HEK293 (cell line): Measurements from ENCODE around the gene MRPS5.
A peak's percentile ranks its signal among the peaks of the same experiment; 100 is the strongest.

Source experiments
- GLIS1 ChIP-seq: fragments of 450-650 bp; formaldehyde crosslinking; IDR thresholded peaks from 2 replicates; pipeline ENCODE4 v1.5.1; 2016; ENCODE audit warnings: missing biosample characterization, missing genetic modification characterization
- HOXA7 ChIP-seq: sonication (generic); formaldehyde crosslinking; IDR thresholded peaks from 2 replicates; pipeline ENCODE4 v1.8.1; 2022; ENCODE audit warnings: missing genetic modification reagents, borderline replicate concordance
- HOXC10 ChIP-seq: sonication (generic); formaldehyde crosslinking; IDR thresholded peaks from 2 replicates; pipeline ENCODE4 v1.8.1; 2023; ENCODE audit warnings: mild to moderate bottlenecking, missing genetic modification reagents
- MEIS1 ChIP-seq: sonication (generic); formaldehyde crosslinking; IDR thresholded peaks from 2 replicates; pipeline ENCODE4 v1.8.1; 2022; ENCODE audit warnings: missing genetic modification reagents, mild to moderate bottlenecking, borderline replicate concordance
- OVOL3 ChIP-seq: fragments of 450-650 bp; formaldehyde crosslinking; IDR thresholded peaks from 2 replicates; pipeline ENCODE4 v1.5.1; 2016; ENCODE audit warnings: missing biosample characterization, missing genetic modification characterization
- SALL2 ChIP-seq: fragments of 450-650 bp; formaldehyde crosslinking; IDR thresholded peaks from 2 replicates; pipeline ENCODE4 v1.5.0; 2017; ENCODE audit warnings: missing biosample characterization, mild to moderate bottlenecking, missing genetic modification characterization, borderline replicate concordance
- WT1 ChIP-seq: fragments of 450-650 bp; formaldehyde crosslinking; IDR thresholded peaks from 2 replicates; pipeline ENCODE4 v1.5.1; 2016; ENCODE audit warnings: missing biosample characterization, missing genetic modification characterization
- YY2 ChIP-seq: fragments of 450-650 bp; formaldehyde crosslinking; IDR thresholded peaks from 2 replicates; pipeline ENCODE4 v1.5.1; 2016; ENCODE audit warnings: missing biosample characterization, missing genetic modification characterization
- ZBTB26 ChIP-seq: fragments of 450-650 bp; formaldehyde crosslinking; optimal IDR thresholded peaks from 2 replicates; pipeline ENCODE3; 2016; ENCODE audit warnings: missing biosample characterization, mild to moderate bottlenecking, missing genetic modification characterization
- ZIC2 ChIP-seq: fragments of 450-650 bp; formaldehyde crosslinking; IDR thresholded peaks from 2 replicates; pipeline ENCODE4 v1.5.1; 2016; ENCODE audit warnings: missing biosample characterization, missing genetic modification characterization
- ZNF138 ChIP-seq: fragments of 450-650 bp; formaldehyde crosslinking; IDR thresholded peaks from 2 replicates; pipeline ENCODE4 v1.5.1; 2016; ENCODE audit warnings: missing biosample characterization, missing genetic modification characterization, borderline replicate concordance
- ZNF146 ChIP-seq: fragments of 450-650 bp; formaldehyde crosslinking; IDR thresholded peaks from 2 replicates; pipeline ENCODE4 v1.5.1; 2016; ENCODE audit warnings: missing biosample characterization, missing genetic modification characterization
- ZNF23 ChIP-seq: fragments of 450-650 bp; formaldehyde crosslinking; IDR thresholded peaks from 2 replicates; pipeline ENCODE4 v1.5.1; 2016; ENCODE audit warnings: missing biosample characterization, missing genetic modification characterization, borderline replicate concordance
- ZNF280D ChIP-seq: fragments of 450-650 bp; formaldehyde crosslinking; IDR thresholded peaks from 2 replicates; pipeline ENCODE4 v1.5.1; 2016; ENCODE audit warnings: missing biosample characterization, missing genetic modification characterization
- ZNF302 ChIP-seq: fragments of 450-650 bp; formaldehyde crosslinking; IDR thresholded peaks from 2 replicates; pipeline ENCODE4 v1.5.1; 2016; ENCODE audit warnings: missing biosample characterization, missing genetic modification characterization, low read depth
- ZNF391 ChIP-seq: fragments of 450-650 bp; formaldehyde crosslinking; IDR thresholded peaks from 2 replicates; pipeline ENCODE4 v1.5.1; 2016; ENCODE audit warnings: low read depth, missing biosample characterization, missing genetic modification characterization, borderline replicate concordance
- ZNF394 ChIP-seq: fragments of 450-650 bp; formaldehyde crosslinking; IDR thresholded peaks from 2 replicates; pipeline ENCODE4 v1.5.1; 2016; ENCODE audit warnings: missing biosample characterization, missing genetic modification characterization, mild to moderate bottlenecking, moderate library complexity, borderline replicate concordance
- ZNF416 ChIP-seq: fragments of 450-650 bp; formaldehyde crosslinking; IDR thresholded peaks from 2 replicates; pipeline ENCODE4 v1.5.1; 2016; ENCODE audit warnings: missing biosample characterization, missing genetic modification characterization
- ZNF423 ChIP-seq: fragments of 450-650 bp; formaldehyde crosslinking; IDR thresholded peaks from 2 replicates; pipeline ENCODE4 v1.5.1; 2016; ENCODE audit warnings: missing biosample characterization, missing genetic modification characterization
- ZNF514 ChIP-seq: fragments of 450-650 bp; formaldehyde crosslinking; IDR thresholded peaks from 2 replicates; pipeline ENCODE4 v1.5.1; 2016; ENCODE audit warnings: missing biosample characterization, missing genetic modification characterization
- ZNF521 ChIP-seq: fragments of 450-650 bp; formaldehyde crosslinking; IDR thresholded peaks from 2 replicates; pipeline ENCODE4 v1.5.1; 2017; ENCODE audit warnings: missing biosample characterization, mild to moderate bottlenecking, missing genetic modification characterization
- ZNF561 ChIP-seq: fragments of 450-650 bp; IDR thresholded peaks from 2 replicates; pipeline ENCODE4 v1.5.1; 2018; ENCODE audit warnings: missing biosample characterization, missing genetic modification characterization, borderline replicate concordance
- ZNF600 ChIP-seq: fragments of 450-650 bp; formaldehyde crosslinking; IDR thresholded peaks from 2 replicates; pipeline ENCODE4 v1.5.1; 2016; ENCODE audit warnings: missing biosample characterization, missing genetic modification characterization
- ZNF610 ChIP-seq: fragments of 450-650 bp; formaldehyde crosslinking; IDR thresholded peaks from 2 replicates; pipeline ENCODE4 v1.5.1; 2016; ENCODE audit warnings: missing biosample characterization, missing genetic modification characterization, borderline replicate concordance
- ZNF623 ChIP-seq: fragments of 450-650 bp; formaldehyde crosslinking; IDR thresholded peaks from 2 replicates; pipeline ENCODE4 v1.5.1; 2016; ENCODE audit warnings: missing biosample characterization, missing genetic modification characterization
- ZNF629 ChIP-seq: fragments of 450-650 bp; formaldehyde crosslinking; IDR thresholded peaks from 2 replicates; pipeline ENCODE4 v1.5.1; 2017; ENCODE audit warnings: missing biosample characterization, missing genetic modification characterization
- ZNF677 ChIP-seq: fragments of 450-650 bp; IDR thresholded peaks from 2 replicates; pipeline ENCODE4 v1.5.0; 2018; ENCODE audit warnings: missing biosample characterization, mild to moderate bottlenecking, missing genetic modification characterization, moderate library complexity
- TF ChIP-seq, protein P1 (sequence below): fragments of 450-650 bp; formaldehyde crosslinking; IDR thresholded peaks from 2 replicates; pipeline ENCODE4; 2016; ENCODE audit warnings: missing biosample characterization, missing genetic modification characterization
- TF ChIP-seq, protein P2 (sequence below): fragments of 450-650 bp; formaldehyde crosslinking; IDR thresholded peaks from 2 replicates; pipeline ENCODE4 v1.5.1; 2016; ENCODE audit warnings: missing biosample characterization, missing genetic modification characterization
- TF ChIP-seq, protein P3 (sequence below): fragments of 450-650 bp; formaldehyde crosslinking; IDR thresholded peaks from 2 replicates; pipeline ENCODE4 v1.5.1; 2016; ENCODE audit warnings: missing biosample characterization, missing genetic modification characterization
- TF ChIP-seq, protein P4 (sequence below): fragments of 450-650 bp; formaldehyde crosslinking; IDR thresholded peaks from 2 replicates; pipeline ENCODE4 v1.5.1; 2016; ENCODE audit warnings: missing biosample characterization, missing genetic modification characterization, borderline replicate concordance

MRPS5 gene

GRCh38 chr2:95076705-95077529, 44.7 kb downstream of the MRPS5 start (continued):
- TF ChIP-seq, protein P1, sequence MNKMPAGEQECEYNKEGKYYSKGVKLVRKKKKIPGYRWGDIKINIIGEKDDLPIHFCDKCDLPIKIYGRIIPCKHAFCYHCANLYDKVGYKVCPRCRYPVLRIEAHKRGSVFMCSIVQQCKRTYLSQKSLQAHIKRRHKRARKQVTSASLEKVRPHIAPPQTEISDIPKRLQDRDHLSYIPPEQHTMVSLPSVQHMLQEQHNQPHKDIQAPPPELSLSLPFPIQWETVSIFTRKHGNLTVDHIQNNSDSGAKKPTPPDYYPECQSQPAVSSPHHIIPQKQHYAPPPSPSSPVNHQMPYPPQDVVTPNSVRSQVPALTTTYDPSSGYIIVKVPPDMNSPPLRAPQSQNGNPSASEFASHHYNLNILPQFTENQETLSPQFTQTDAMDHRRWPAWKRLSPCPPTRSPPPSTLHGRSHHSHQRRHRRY (tag by site-specific recombination): no peak
- TF ChIP-seq MEIS1 (no peak), ZNF600 (peak; percentile 90), ZNF629 (0 out of 2 replicates have a peak, but pooled peaks have one; percentile 26), HOXC10 (CRISPR knock-in tag) (no peak), ZNF394 (tag by site-specific recombination) (no peak; the same call in 1 of the 2 replicates), ZNF280D (tag by site-specific recombination) (no peak), ZNF423 (peak; percentile 82), ZNF302 (no peak), ZIC2 (tag by site-specific recombination) (peak; percentile 82), HOXA7 (CRISPR knock-in tag) (no peak), YY2 (tag by site-specific recombination) (no peak), ZNF610 (no peak), ZNF677 (tag by site-specific recombination) (no peak), ZNF623 (tag by site-specific recombination) (no peak), ZNF138 (tag by site-specific recombination) (no peak), ZNF521 (tag by site-specific recombination) (no peak), OVOL3 (no peak), GLIS1 (peak; percentile 45; the same call in 1 of the 2 replicates), ZNF514 (tag by site-specific recombination) (no peak), SALL2 (no peak), WT1 (tag by site-specific recombination) (no peak), ZNF23 (tag by site-specific recombination) (no peak), ZNF146 (tag by site-specific recombination) (no peak), ZNF561 (0 out of 2 replicates have a peak, but pooled peaks have one; percentile 54), ZNF391 (tag by site-specific recombination) (no peak), ZBTB26 (tag by site-specific recombination) (peak; percentile 63), ZNF416 (tag by site-specific recombination) (no peak)
- TF ChIP-seq, protein P2, sequence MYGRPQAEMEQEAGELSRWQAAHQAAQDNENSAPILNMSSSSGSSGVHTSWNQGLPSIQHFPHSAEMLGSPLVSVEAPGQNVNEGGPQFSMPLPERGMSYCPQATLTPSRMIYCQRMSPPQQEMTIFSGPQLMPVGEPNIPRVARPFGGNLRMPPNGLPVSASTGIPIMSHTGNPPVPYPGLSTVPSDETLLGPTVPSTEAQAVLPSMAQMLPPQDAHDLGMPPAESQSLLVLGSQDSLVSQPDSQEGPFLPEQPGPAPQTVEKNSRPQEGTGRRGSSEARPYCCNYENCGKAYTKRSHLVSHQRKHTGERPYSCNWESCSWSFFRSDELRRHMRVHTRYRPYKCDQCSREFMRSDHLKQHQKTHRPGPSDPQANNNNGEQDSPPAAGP (tag by site-specific recombination): 0 out of 2 replicates have a peak, but pooled peaks have one; percentile 39
- TF ChIP-seq, protein P3, sequence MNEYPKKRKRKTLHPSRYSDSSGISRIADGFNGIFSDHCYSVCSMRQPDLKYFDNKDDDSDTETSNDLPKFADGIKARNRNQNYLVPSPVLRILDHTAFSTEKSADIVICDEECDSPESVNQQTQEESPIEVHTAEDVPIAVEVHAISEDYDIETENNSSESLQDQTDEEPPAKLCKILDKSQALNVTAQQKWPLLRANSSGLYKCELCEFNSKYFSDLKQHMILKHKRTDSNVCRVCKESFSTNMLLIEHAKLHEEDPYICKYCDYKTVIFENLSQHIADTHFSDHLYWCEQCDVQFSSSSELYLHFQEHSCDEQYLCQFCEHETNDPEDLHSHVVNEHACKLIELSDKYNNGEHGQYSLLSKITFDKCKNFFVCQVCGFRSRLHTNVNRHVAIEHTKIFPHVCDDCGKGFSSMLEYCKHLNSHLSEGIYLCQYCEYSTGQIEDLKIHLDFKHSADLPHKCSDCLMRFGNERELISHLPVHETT: no peak
- TF ChIP-seq, protein P4, sequence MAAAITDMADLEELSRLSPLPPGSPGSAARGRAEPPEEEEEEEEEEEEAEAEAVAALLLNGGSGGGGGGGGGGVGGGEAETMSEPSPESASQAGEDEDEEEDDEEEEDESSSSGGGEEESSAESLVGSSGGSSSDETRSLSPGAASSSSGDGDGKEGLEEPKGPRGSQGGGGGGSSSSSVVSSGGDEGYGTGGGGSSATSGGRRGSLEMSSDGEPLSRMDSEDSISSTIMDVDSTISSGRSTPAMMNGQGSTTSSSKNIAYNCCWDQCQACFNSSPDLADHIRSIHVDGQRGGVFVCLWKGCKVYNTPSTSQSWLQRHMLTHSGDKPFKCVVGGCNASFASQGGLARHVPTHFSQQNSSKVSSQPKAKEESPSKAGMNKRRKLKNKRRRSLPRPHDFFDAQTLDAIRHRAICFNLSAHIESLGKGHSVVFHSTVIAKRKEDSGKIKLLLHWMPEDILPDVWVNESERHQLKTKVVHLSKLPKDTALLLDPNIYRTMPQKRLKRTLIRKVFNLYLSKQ (tag by site-specific recombination): no peak
